Gastrocnemius medialis (tissue), 4 donors: ENCODE data around the gene WDFY2. TPM values are rescaled to one million over a fixed set of nuclear protein-coding genes. Genes with fewer than 3 reads are reported as not detected.
A peak's percentile ranks its signal among the peaks of the same experiment; 100 is the strongest.

Experiments
- ATAC-seq, 2 donors: fragments of 150-250 bp; one replicate each; pipeline ENCODE4 v1.9.1; 2016
- DNase-seq, 2 donors: peaks; one replicate each; pipeline ENCODE4 v3.0.0-alpha.2; 2019
- H3K27ac ChIP-seq, 4 donors: fragments of 200-600 bp; sonication (generic); 1 replicate in 1 of 4; 2 replicates in 3 of 4; pipeline ENCODE4 v1.5.1; 2016 to 2018; ENCODE audit warnings: mild to moderate bottlenecking in 2 of 4, moderate library complexity in 1 of 4
- H3K27me3 ChIP-seq, 3 donors: fragments of 200-600 bp; sonication (generic) in 2 of 3; 1 replicate in 1 of 3; 2 replicates in 2 of 3; pipeline versions ENCODE4 v1.5.1 to v1.6.0; 2016 to 2019; ENCODE audit warnings: mild to moderate bottlenecking in 1 of 3, moderate library complexity in 1 of 3
- H3K36me3 ChIP-seq, 2 donors: fragments of 200-600 bp; sonication (generic) in 1 of 2; one replicate each; pipeline ENCODE4 v1.5.1; 2017 to 2018
- H3K4me1 ChIP-seq, 2 donors: fragments of 200-600 bp; sonication (generic) in 1 of 2; one replicate each; pipeline ENCODE4 v1.5.1; 2016 to 2017; ENCODE audit warnings: mild to moderate bottlenecking in 2 of 2
- H3K4me3 ChIP-seq, 4 donors: fragments of 200-600 bp; sonication (generic) in 3 of 4; 1 replicate in 1 of 4; 2 replicates in 3 of 4; pipeline ENCODE4 v1.5.1; 2016 to 2019; ENCODE audit warnings: mild to moderate bottlenecking in 2 of 4
- H3K9me3 ChIP-seq, 3 donors: fragments of 200-600 bp; sonication (generic) in 2 of 3; 1 replicate in 1 of 3; 2 replicates in 2 of 3; pipeline ENCODE4 v1.5.1; 2016 to 2019
- POLR2A ChIP-seq, 2 donors: fragments of 450-650 bp; IDR thresholded peaks; one replicate each; pipeline ENCODE4 v1.6.1; 2017; ENCODE audit warnings: antibody characterized with exemption in 2 of 2, mild to moderate bottlenecking in 2 of 2, moderate library complexity in 2 of 2
- in situ Hi-C, 4 donors: fragments of 200-750 bp; cut with MboI; loops; one replicate each; pipeline versions ENCODE4 v1.15.0 to v1.8.0; 2017; ENCODE audit warnings: low sequenced_read_pairs in 4 of 4
- intact Hi-C: fragments of 100-400 bp; cut with DNase I; formaldehyde crosslinking; loops from one replicate; pipeline ENCODE4 v1.15.1; 2023; ENCODE audit warnings: low total_unique reads
- total RNA-seq, 4 donors: library from RNA; depleted of rRNA; stranded (reverse); fragments of >200 nt; gene quantifications; one replicate each; pipeline versions ENCODE4 v1.1.0 to v1.2.3, GENCODE V29; 2016
- TF ChIP-seq, protein P1 (sequence below), 5 experiments: fragments of 450-650 bp in 3 of 5; fragments of 200-600 bp in 2 of 5; sonication (generic) in 2 of 5; IDR thresholded peaks in 4 of 5; conservative IDR thresholded peaks in 1 of 5; 1 replicate in 4 of 5; 2 replicates in 1 of 5; pipeline ENCODE4 v1.5.1; 2016 to 2019; ENCODE audit warnings: antibody characterized with exemption in 5 of 5, mild to moderate bottlenecking in 3 of 5, moderate library complexity in 3 of 5

Gene WDFY2
- total RNA-seq, 4 donors from 2014 or later = 0.98 to 2.8 (median 1.7) TPM

DNA sequence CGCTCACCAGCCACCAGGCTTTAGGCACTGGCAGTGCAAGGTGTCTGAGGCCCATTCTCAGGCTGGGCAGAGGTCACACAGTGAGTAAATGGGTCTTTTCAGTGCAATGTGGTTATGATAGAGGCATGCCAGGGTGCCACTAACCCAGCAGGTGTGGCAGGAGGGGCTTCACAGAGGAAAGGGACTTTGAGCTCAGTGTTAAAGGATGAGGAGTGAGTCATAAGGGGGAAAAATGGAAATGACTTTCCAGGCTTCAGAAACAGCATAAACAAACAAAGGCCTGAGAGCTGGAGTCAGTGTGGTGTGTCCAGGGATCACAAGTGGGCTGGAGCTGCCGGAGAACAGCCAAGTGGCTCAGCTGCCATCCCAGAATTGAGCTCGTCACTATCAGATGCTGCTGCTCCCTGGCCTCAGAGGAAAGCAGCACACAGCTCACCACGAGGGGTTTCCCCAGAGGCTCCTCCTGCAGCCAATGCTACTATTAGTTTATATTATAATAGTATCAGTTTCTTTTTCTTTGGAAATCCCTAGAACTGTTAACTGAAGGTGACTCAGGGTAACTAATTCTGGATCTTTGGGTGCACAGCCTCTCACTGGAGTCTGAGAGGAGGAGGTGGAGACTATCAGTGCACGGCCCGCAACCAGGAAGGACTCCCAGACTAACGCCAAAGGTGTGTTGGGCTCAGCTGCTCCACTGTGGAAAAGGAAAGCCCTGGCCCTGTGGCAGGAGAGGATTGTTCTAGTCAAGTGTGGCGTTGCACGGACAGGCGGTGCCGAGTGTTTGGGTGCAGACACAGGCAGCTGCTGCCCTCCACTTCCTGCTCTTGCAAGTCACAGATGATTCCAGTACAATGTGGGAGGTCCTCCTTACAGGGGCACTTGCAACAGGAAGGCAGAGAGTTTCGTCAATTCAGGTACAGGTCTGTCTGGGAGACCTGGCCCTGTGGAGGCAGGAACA, 180.2 kb downstream of the WDFY2 start:
- H3K4me3 ChIP-seq = no peak overlapping the region
- H3K9me3 ChIP-seq = no peaks in the 10 kb centered on the region
- no peaks in the 10 kb centered on the region for H3K27me3 ChIP-seq
- intact Hi-C loops (no loop called here), in situ Hi-C loops (no loop called here)
- ATAC-seq (peak; percentile 69 to 86), DNase-seq (peak; percentile 61 to 74)
- peaks cover 4 to 8% of the 10 kb centered on the region in 2 donors for H3K4me1 ChIP-seq
- TF ChIP-seq POLR2A (IDR thresholded peaks at IDR 0.05) = peak in 1 of 2 donors; percentile 22
- TF ChIP-seq, protein P1, sequence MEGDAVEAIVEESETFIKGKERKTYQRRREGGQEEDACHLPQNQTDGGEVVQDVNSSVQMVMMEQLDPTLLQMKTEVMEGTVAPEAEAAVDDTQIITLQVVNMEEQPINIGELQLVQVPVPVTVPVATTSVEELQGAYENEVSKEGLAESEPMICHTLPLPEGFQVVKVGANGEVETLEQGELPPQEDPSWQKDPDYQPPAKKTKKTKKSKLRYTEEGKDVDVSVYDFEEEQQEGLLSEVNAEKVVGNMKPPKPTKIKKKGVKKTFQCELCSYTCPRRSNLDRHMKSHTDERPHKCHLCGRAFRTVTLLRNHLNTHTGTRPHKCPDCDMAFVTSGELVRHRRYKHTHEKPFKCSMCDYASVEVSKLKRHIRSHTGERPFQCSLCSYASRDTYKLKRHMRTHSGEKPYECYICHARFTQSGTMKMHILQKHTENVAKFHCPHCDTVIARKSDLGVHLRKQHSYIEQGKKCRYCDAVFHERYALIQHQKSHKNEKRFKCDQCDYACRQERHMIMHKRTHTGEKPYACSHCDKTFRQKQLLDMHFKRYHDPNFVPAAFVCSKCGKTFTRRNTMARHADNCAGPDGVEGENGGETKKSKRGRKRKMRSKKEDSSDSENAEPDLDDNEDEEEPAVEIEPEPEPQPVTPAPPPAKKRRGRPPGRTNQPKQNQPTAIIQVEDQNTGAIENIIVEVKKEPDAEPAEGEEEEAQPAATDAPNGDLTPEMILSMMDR (IDR thresholded peaks at IDR 0.05 in 4 of 5, conservative IDR thresholded peaks at IDR 0.05 in 1 of 5) = no peak
- peak overlapping the region; percentile 52 to 71 (median 60) for H3K27ac ChIP-seq
- no peaks in the 10 kb centered on the region for H3K36me3 ChIP-seq

DNA sequence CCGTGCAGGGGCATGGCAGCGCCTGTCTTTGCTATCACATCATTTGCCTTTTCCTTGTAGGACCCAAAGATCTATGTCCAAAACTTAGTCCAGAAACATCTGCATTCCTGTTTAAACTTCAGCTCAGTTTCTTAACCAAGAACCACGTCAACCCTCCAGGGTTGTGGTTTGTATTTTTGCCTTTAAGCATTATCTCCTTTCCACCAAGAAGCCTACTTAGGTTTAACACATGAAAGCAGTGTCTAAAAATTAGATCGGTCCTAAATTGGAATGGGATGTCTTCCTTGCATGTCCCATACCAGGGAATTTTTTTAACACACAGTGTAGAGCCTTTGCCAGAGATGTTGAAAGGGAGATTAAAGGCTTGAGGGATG, 180.9 kb downstream of the WDFY2 start:
- in situ Hi-C loops = no loop called here
- no peaks in the 10 kb centered on the region for H3K27me3 ChIP-seq
- no peak for TF ChIP-seq POLR2A (IDR thresholded peaks at IDR 0.05)
- TF ChIP-seq, protein P1 (IDR thresholded peaks at IDR 0.05 in 4 of 5, conservative IDR thresholded peaks at IDR 0.05 in 1 of 5) = no peak
- no peak for ATAC-seq
- no peak overlapping the region for H3K4me3 ChIP-seq
- intact Hi-C loops = no loop called here
- H3K36me3 ChIP-seq = no peaks in the 10 kb centered on the region
- H3K27ac ChIP-seq = peak overlapping the region; percentile 52 to 71 (median 60)
- H3K4me1 ChIP-seq = peaks cover 7 to 13% of the 10 kb centered on the region in 2 donors
- no peaks in the 10 kb centered on the region for H3K9me3 ChIP-seq
- DNase-seq = no peak

DNA sequence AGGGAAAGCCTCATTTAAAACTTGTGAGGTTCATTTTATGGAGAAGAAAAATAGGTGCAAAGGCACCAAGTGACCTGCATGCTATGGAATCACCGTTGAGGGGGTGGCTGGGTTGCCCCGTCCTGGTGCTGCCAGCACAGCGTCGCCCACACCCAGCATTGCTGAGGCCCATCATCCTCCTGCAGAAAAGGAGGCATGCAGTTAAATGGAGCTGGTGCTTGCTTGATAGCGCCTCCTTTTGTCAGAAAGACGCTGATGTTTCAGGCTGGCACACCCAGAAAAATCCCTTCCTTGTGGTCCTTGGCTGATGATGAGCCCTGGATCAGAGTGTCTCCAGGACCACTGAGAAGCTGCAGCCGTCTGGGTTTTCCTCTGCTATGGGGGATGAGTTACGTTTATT, 182.8 kb downstream of the WDFY2 start:
- H3K36me3 ChIP-seq = no peaks in the 10 kb centered on the region
- peaks cover 11 to 17% of the 10 kb centered on the region in 2 donors for H3K4me1 ChIP-seq
- no peaks in the 10 kb centered on the region for H3K9me3 ChIP-seq
- in situ Hi-C loops (no loop called here), intact Hi-C loops (no loop called here)
- ATAC-seq (no peak), DNase-seq (no peak)
- H3K27ac ChIP-seq = no peak overlapping the region
- TF ChIP-seq, protein P1 (IDR thresholded peaks at IDR 0.05 in 4 of 5, conservative IDR thresholded peaks at IDR 0.05 in 1 of 5) = no peak
- no peak for TF ChIP-seq POLR2A (IDR thresholded peaks at IDR 0.05)
- H3K4me3 ChIP-seq = no peak overlapping the region
- no peaks in the 10 kb centered on the region for H3K27me3 ChIP-seq

DNA sequence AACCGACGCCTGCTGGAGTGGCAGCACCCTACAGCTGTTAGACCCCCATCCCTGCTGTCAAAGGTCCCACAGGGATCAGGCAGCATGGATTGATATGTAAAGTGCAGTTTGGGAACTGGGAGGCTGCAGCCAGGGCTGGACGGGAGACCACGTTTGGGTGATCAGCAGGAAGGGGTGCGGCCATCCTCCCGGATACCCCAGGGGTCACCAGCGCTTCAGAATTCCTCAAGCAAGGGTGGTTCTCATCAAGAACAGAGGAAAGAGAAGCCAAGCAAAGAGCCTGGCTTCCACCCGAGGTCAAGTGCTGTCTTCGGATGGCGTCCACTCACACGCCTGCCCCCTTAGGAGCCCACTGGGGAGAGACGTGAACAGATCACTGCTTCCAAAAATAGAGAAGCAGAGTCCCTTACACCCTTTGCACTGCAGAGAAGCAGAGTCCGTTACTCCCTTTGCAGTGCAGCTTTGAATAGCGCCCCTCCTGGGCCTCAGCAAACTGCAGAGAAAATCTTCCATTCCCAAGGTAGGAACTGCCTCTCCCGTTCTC, 184.2 kb downstream of the WDFY2 start:
- Histone ChIP-seq H3K4me1 (peaks cover 11 to 17% of the 10 kb centered on the region in 2 donors), H3K27me3 (no peaks in the 10 kb centered on the region), H3K9me3 (no peaks in the 10 kb centered on the region), H3K4me3 (no peak overlapping the region), H3K36me3 (peaks cover 0 to under 1% of the 10 kb centered on the region in 2 donors), H3K27ac (peak overlapping the region; percentile 70 to 80 (median 73))
- no peak for ATAC-seq
- DNase-seq = no peak
- in situ Hi-C loops = no loop called here
- intact Hi-C loops = no loop called here
- TF ChIP-seq POLR2A (IDR thresholded peaks at IDR 0.05) = no peak
- TF ChIP-seq, protein P1 (IDR thresholded peaks at IDR 0.05 in 4 of 5, conservative IDR thresholded peaks at IDR 0.05 in 1 of 5) = no peak
